GM12872 (cell line): ENCODE data around the gene MED22.

ENCODE experiments used
- TF ChIP-seq, protein P1 (sequence below): IDR thresholded peaks from 3 replicates; pipeline ENCODE4 v1.5.1; 2011; ENCODE audit warnings: low read depth, mild to moderate bottlenecking, low read length, moderate library complexity; ENCODE audit not compliant: insufficient read depth

The MED22 gene

GRCh38 chr9:133344071-133344470 lies 3.9 kb downstream of the MED22 start:
- TF ChIP-seq, protein P1, sequence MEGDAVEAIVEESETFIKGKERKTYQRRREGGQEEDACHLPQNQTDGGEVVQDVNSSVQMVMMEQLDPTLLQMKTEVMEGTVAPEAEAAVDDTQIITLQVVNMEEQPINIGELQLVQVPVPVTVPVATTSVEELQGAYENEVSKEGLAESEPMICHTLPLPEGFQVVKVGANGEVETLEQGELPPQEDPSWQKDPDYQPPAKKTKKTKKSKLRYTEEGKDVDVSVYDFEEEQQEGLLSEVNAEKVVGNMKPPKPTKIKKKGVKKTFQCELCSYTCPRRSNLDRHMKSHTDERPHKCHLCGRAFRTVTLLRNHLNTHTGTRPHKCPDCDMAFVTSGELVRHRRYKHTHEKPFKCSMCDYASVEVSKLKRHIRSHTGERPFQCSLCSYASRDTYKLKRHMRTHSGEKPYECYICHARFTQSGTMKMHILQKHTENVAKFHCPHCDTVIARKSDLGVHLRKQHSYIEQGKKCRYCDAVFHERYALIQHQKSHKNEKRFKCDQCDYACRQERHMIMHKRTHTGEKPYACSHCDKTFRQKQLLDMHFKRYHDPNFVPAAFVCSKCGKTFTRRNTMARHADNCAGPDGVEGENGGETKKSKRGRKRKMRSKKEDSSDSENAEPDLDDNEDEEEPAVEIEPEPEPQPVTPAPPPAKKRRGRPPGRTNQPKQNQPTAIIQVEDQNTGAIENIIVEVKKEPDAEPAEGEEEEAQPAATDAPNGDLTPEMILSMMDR = no peak

- TF ChIP-seq, protein P1 = peak; percentile 41; the same call in 2 of the 3 replicates
These were observed 5.4 kb downstream of the MED22 start for GRCh38 chr9:133342570-133342969.

- TF ChIP-seq, protein P1 = peak; percentile 34
These were observed 5.9 kb downstream of the MED22 start for GRCh38 chr9:133342069-133342406.

DNA sequence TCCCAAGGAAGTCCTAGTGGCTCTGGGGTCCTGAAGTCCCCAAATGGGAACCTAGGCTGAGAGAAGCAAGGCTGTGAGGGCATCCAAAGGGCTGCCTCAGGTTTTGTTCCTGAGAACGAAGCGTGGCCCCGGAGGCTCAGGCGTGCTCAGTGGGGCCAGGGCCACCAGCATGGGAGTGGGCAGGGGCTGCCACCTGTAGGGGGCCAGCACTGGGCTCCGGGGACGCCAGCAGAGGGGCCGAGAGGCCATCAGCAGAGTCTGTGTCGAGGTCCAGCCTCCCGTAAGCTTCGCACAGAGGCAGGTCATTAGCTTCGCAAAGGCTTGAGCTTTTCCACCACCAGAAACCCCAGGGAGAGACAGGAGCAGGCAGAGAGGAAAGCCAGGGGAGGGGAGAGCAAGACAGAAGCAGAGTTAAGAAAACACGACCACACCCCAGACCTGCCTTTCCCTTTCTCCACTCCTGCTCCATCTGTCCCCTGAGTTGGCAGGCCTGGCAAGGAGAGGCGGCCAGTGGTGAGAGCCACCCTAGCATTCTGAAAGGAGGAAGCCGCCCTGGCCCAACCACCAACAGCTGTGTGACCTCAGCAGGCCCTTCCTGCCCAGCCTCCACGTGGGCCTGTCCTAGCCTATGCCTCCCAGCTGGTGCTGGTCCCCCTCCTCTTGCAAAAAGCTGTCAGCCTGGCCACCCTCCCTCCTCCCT lies 6.4 kb downstream of the MED22 start:
- TF ChIP-seq, protein P1 = no peak

GRCh38 chr9:133340916-133341315 lies 7.0 kb downstream of the MED22 start:
- TF ChIP-seq, protein P1 = no peak

DNA sequence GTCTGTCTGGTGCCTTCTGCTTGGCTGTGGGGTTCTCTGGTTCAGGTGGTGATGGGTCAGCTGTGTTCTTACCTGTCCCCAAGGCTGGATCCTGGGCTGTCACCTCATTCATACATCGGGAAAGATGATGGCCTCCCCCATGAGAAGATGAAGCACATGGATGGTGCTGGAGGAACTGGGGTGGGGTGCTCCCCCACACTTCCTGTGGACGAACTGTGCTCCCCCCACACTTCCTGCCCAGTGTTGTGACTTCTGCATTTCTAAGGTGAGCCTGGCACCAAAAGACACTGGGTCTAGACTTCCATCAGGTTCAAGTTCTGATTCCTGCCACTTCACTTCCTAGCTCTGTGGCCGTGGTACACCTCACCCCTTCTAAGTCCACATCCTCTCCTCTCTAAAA lies 7.7 kb downstream of the MED22 start:
- TF ChIP-seq, protein P1 = no peak

DNA sequence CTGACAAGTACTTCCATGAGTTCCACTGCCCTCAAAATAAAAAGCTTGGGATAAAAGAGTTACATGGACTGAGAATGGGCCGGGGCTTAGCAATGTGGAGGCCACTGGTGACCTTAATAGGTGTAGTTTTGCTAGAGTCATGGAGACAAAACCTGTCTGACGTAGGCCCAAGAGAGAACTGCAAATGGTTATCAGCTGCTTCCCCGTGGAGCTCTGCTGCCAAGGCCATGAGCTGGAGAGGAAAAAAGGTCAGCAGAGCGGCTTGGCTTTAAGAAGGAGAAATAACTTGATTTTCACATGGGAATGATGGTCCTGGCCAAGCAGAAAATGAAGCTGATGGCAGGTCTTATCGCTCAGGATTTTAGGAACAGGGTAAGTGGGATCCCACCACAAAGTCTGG lies 8.3 kb downstream of the MED22 start:
- TF ChIP-seq, protein P1 = no peak
